Gastrocnemius medialis (tissue), 4 donors: ENCODE measurements around the gene FAAP20.

ENCODE experiments used
- POLR2A ChIP-seq, 2 donors: fragments of 450-650 bp; IDR thresholded peaks; one replicate each; pipeline ENCODE4 v1.6.1; 2017; ENCODE audit warnings: antibody characterized with exemption in 2 of 2, mild to moderate bottlenecking in 2 of 2, moderate library complexity in 2 of 2
- TF ChIP-seq, protein P1 (sequence below), 5 experiments: fragments of 450-650 bp in 3 of 5; fragments of 200-600 bp in 2 of 5; sonication (generic) in 2 of 5; IDR thresholded peaks in 4 of 5; conservative IDR thresholded peaks in 1 of 5; 1 replicate in 4 of 5; 2 replicates in 1 of 5; pipeline ENCODE4 v1.5.1; 2016 to 2019; ENCODE audit warnings: antibody characterized with exemption in 5 of 5, mild to moderate bottlenecking in 3 of 5, moderate library complexity in 3 of 5

DNA sequence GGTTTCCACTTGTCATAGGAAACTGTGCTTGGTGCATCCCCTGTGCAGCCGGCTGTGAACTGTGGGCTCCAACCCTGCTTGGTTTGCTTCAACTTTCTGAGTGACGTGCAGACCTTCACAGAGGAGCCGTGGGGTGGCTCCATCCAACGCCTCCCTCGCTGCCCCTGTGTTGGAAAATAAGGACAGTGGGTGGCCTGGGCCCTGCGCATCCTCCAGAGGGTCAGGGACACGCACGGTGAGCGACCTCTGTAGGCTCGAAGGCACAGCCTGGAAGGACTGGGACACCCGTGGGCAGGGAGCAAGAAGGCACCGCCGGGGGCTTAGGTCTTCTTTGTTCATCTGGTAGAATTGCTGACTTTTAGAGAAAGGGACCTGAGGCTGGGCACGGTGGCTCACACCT, 6.5 kb upstream of the FAAP20 start:
- TF ChIP-seq, protein P1, sequence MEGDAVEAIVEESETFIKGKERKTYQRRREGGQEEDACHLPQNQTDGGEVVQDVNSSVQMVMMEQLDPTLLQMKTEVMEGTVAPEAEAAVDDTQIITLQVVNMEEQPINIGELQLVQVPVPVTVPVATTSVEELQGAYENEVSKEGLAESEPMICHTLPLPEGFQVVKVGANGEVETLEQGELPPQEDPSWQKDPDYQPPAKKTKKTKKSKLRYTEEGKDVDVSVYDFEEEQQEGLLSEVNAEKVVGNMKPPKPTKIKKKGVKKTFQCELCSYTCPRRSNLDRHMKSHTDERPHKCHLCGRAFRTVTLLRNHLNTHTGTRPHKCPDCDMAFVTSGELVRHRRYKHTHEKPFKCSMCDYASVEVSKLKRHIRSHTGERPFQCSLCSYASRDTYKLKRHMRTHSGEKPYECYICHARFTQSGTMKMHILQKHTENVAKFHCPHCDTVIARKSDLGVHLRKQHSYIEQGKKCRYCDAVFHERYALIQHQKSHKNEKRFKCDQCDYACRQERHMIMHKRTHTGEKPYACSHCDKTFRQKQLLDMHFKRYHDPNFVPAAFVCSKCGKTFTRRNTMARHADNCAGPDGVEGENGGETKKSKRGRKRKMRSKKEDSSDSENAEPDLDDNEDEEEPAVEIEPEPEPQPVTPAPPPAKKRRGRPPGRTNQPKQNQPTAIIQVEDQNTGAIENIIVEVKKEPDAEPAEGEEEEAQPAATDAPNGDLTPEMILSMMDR (IDR thresholded peaks at IDR 0.05 in 4 of 5, conservative IDR thresholded peaks at IDR 0.05 in 1 of 5), result no peak
- no peak for TF ChIP-seq POLR2A (IDR thresholded peaks at IDR 0.05)
